C4-2B (cell line): ENCODE data around the gene UNC93A.
"Not testable (repeated sequence)": the region's sequence is repeated elsewhere in the genome, so short reads cannot be mapped to it uniquely, and the experiment has no call there.

Source experiments
- H3K27ac ChIP-seq: fragments of 450-650 bp; 2 replicates; pipeline ENCODE4 v1.5.1; 2017
- CTCF ChIP-seq: fragments of 450-650 bp; conservative IDR thresholded peaks from 2 replicates; pipeline ENCODE4 v1.5.1; 2017; ENCODE audit warnings: mild to moderate bottlenecking
- ZFX ChIP-seq: fragments of 450-650 bp; IDR thresholded peaks from 2 replicates; pipeline ENCODE4 v1.6.1; 2017

UNC93A gene

DNA sequence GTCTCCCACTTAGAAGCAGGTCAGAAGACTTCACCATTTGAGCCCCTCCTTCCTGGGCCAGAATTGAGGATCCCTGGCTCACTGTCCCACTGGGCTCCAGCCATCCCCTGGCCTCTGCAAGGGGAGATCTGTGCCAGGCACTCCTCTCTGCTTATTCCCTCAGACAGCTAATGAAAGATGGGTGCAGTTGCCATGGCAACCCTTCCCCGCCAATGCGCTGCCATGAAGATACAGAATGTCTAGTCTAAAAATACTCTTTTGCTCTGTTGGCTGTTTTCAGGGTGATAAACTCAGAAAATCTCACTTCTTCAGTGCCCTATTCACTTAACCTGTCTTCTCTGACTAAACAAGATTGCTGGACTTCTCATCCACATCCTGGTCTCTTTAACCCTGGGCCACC lies 20.2 kb downstream of the UNC93A start:
- TF ChIP-seq ZFX: no peak
- no peak for TF ChIP-seq CTCF
- no peak overlapping the region for H3K27ac ChIP-seq

DNA sequence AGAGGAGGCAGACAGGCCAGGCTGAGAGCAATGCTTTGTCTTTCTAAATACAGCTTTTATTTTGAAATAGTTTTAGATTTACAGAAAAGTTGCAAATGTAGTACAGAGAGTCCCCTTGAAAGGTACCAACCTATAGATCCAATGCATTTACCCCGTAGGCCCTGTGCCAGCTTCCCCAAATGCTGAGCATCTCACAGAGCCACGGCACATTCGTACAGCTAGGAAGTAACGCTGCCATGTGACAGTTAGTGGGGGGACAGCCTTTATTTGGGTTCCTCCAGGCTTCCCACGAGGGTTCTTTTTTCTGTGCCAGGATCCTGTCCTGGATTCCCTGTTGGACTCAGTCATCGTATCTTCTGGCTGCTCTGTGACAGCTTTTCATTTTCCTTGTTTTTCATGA lies 20.6 kb downstream of the UNC93A start:
- H3K27ac ChIP-seq: not testable (repeated sequence)

DNA sequence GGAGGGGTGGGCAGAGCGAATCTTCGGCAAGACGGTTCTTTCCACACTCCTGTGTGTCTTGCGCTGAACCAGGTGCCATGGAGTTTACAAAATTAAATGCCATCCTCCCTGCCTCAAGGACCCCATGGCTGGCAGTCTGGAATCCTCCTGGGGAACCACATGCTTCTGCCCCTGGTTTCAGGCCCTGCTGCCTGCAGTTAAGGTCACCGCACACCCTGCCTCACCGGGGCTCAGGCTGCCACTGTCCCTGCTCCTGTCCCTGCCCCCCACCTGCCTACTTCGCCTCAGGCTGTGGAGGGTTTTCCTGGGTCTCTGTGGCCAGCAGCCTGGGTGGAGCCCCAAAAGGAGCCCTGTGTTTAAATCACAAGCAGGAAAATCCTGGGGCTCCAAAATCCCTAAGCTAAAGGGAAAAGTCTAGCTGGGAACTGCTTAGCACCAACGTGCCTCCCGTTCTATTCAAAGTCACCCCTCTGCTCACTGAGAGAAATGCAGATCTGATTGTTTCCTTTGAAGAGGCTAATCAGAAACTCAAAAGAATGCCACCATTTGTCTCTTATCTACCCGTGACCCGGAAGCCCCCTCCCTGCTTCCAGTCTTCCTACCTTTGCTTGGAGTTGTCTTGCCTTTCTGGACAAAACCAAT lies 23.2 kb downstream of the UNC93A start:
- H3K27ac ChIP-seq: no peak overlapping the region
- TF ChIP-seq CTCF: no peak
- TF ChIP-seq ZFX: no peak

GRCh38 chr6:167317172-167317571 lies 26.1 kb downstream of the UNC93A start:
- H3K27ac ChIP-seq: no peak overlapping the region
- TF ChIP-seq ZFX: no peak

- H3K27ac ChIP-seq: not testable (repeated sequence)
Measured at GRCh38 chr6:167318354-167318753, 27.2 kb downstream of the UNC93A start.

DNA sequence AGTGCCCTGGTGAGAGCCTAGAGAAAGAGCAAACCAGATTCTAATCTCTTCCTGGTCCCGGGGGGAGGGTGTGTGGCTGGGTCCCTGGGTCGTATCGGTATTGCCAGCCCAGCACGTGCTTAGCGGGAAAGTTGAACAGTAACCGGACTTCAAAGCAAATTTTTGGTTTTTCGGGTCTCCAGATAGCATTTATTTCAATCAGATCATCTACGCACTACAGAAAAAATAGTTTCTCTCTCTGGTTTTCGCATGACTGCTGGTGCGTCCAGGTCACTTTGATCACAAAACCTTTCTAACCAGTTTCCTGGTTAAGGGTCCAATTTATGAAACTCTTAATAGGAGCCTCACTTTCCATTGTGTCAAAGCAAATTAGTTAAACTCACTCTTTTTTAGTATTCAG lies 27.7 kb downstream of the UNC93A start:
- H3K27ac ChIP-seq: not testable (repeated sequence)

DNA sequence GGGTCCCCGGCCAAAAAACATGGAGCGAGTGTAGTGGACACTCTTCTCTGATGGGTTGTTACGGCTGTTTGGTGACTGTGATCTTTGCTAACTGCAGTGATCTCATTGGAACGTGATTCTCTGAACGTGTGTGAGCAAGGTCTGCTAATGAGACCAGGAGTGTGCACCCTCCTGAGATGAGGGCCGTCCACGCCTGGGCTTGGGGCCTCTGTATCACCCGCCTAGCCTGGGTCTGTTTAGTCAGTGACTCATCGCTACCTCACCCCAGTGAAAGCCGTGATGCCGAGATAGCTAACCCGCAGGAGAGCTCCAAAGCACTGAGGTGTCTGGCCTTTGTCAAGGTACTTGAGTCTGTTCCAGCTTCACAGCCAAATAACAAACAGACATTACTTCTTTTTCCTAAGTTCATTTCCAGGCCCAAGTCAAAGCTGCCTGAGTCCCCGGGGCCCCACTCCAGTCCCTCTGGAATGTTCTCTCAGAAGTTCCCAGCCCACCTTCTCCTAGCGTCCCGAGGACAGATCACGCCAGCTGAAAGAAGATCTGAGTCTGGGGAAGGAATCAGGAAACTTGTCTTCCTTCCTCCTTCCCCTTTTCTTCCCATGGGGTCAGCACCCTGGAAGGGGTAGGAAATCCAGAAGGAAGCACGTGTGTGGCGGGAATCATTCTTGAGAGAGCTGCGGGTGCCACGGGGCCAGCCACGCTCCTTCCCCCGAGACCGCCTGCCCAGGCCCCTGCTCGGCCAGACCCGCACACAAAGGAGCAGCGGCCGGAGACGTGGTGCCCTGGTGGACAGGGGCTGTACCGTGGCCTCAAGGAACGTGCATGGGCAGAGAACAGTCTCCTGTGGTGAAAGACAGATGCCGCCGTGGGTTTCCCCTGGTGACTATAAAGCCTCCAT lies 29.0 kb downstream of the UNC93A start:
- not testable (repeated sequence) for H3K27ac ChIP-seq

- not testable (repeated sequence) for H3K27ac ChIP-seq
Measured at GRCh38 chr6:167320754-167321056, 29.6 kb downstream of the UNC93A start.

GRCh38 chr6:167321185-167321584 lies 30.1 kb downstream of the UNC93A start:
- H3K27ac ChIP-seq: not testable (repeated sequence)

DNA sequence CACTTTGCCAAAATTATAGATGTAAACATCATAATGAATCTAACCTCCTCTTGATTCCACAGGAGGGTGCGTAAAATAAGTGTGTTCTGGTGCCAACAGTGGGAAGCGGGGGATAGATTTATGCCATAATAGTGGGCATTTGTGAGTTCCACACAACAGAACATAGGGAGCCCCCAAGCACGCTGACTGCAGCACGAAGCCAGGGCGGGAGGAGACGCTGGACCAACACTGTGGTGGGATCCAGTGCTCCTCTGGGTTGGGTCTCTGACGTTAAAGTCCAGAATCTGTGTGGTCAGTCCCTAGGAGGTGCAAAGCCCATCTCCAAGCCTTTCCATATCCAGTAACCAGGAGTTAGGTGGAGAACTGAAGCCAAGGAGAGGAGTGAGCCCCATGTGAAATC lies 32.0 kb downstream of the UNC93A start:
- TF ChIP-seq CTCF (no peak), ZFX (no peak)
- H3K27ac ChIP-seq: no peak overlapping the region

DNA sequence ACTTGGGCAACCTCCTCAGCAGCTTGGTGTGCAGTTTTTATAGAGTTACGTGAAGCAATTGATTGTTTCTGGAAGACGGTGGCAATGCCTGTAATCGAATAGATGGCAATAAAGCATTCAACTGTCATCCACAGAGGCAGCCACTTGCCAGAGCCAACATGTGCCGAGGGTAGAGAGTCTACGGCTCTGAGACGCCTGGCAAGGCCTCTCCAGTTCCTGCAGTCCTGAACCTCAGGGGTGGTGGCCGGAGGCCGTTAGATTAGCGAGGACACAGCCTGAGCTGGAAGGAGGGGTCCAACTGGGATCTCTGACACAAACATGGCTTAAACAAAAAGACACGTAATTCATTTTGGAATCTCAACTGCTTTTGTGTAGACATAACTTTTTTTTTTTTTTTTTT lies 33.0 kb downstream of the UNC93A start:
- no peak overlapping the region for H3K27ac ChIP-seq
- TF ChIP-seq ZFX (no peak), CTCF (no peak)
